CD8-positive, alpha-beta memory T cell (primary cell): Measurements from ENCODE around the gene ZNF664. TPM values are rescaled to one million over a fixed set of nuclear protein-coding genes. Genes with fewer than 3 reads are reported as not detected.

Source experiments
- CTCF ChIA-PET: fragments of 350-600 bp; sonication (Branson Sonifier 250); formaldehyde crosslinking; loops from one replicate; lab custom pipeline; 2021; ENCODE audit warnings: antibody characterized with exemption; lab: Charles Lee
- POLR2A ChIA-PET: fragments of 350-600 bp; sonication (Branson Sonifier 250); formaldehyde crosslinking; loops from one replicate; lab custom pipeline; 2021; ENCODE audit warnings: antibody characterized with exemption; lab: Charles Lee
- DNase-seq, 5 donors: peaks; one replicate each; pipeline versions ENCODE4 v3.0.0 to v3.0.0-alpha.2; 2020 to 2022; ENCODE audit warnings: mixed read lengths in 1 of 5
- H3K27ac ChIP-seq: one replicate; pipeline ENCODE4 v1.7.0; 2013; ENCODE audit warnings: low read depth, mild to moderate bottlenecking, low read length, moderate library complexity
- H3K27me3 ChIP-seq: 2 replicates; pipeline ENCODE4 v1.7.0; 2013; ENCODE audit warnings: low read length, mild to moderate bottlenecking; ENCODE audit not compliant: insufficient read depth, poor library complexity, severe bottlenecking
- H3K36me3 ChIP-seq: 2 replicates; pipeline ENCODE4 v1.7.0; 2013; ENCODE audit warnings: mild to moderate bottlenecking, low read length, moderate library complexity; ENCODE audit not compliant: insufficient read depth
- H3K4me1 ChIP-seq: 2 replicates; pipeline ENCODE4 v1.7.0; 2013; ENCODE audit warnings: mild to moderate bottlenecking, low read length, moderate library complexity; ENCODE audit not compliant: insufficient read depth
- H3K4me3 ChIP-seq: 2 replicates; pipeline ENCODE4 v1.7.0; 2013; ENCODE audit warnings: mild to moderate bottlenecking, low read length
- H3K9me3 ChIP-seq: 2 replicates; pipeline ENCODE4 v1.7.0; 2013; ENCODE audit warnings: mild to moderate bottlenecking, low read length
- H3K27ac Mint-ChIP-seq, 8 donors: one replicate each; pipeline ENCODE4 v1.8.0; 2020 to 2021; ENCODE audit warnings: mixed read lengths in 8 of 8, mild to moderate bottlenecking in 6 of 8, inconsistent platforms in 3 of 8, moderate library complexity in 3 of 8
- H3K27me3 Mint-ChIP-seq, 2 donors: one replicate each; pipeline ENCODE4 v1.8.0; 2020 to 2021; ENCODE audit warnings: mixed read lengths in 2 of 2, mild to moderate bottlenecking in 1 of 2, moderate library complexity in 1 of 2
- H3K36me3 Mint-ChIP-seq, 3 donors: one replicate each; pipeline ENCODE4 v1.8.0; 2020 to 2021; ENCODE audit warnings: mixed read lengths in 3 of 3, inconsistent platforms in 1 of 3, mild to moderate bottlenecking in 1 of 3
- H3K4me1 Mint-ChIP-seq, 3 donors: one replicate each; pipeline ENCODE4 v1.8.0; 2020 to 2021; ENCODE audit warnings: mixed read lengths in 3 of 3, inconsistent platforms in 1 of 3, mild to moderate bottlenecking in 1 of 3
- H3K4me3 Mint-ChIP-seq, 7 donors: one replicate each; pipeline ENCODE4 v1.8.0; 2020 to 2021; ENCODE audit warnings: mixed read lengths in 7 of 7, mild to moderate bottlenecking in 6 of 7, moderate library complexity in 4 of 7, inconsistent platforms in 2 of 7
- H3K9me3 Mint-ChIP-seq, 5 donors: one replicate each; pipeline ENCODE4 v1.8.0; 2020 to 2022; ENCODE audit warnings: mixed read lengths in 5 of 5, mild to moderate bottlenecking in 3 of 5, moderate library complexity in 2 of 5, inconsistent platforms in 1 of 5
- polyA plus RNA-seq: library from polyadenylated mRNA; unstranded; fragments of 300-500 nt; fragmentation: Illumina TruSeq; gene quantifications from one replicate; pipeline ENCODE4 v1.2.3, GENCODE V29; 2021
- total RNA-seq, 2 experiments: library from RNA; stranded (reverse); gene quantifications; one replicate each; pipeline ENCODE4 v1.2.3, GENCODE V29; 2021

The ZNF664 gene
- total and polyA plus RNA-seq, 3 experiments from 2014 or later, result 10.8 to 75.8 (median 73.0) TPM

DNA sequence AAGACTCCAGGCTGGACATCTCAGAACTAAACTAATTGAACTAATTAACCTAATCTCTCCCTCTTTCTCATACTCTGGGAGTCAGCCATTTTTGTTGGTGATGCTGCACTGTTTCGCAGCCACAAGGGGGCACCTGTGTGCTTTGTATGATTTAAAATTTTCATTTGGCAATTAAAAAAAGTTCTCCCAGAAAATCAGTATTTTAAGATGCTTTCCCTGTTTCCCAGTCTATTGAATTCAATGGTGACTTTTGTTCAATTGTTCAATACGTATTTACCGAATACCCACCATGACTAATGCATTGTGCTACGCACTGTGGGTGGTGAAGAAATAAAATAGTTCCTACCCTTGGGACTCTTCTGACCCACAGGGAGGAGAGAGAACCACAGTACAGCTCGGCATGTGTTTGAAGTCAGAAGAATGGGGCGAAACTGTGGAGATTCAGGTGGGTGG lies 63.7 kb downstream of the ZNF664 start:
- CTCF ChIA-PET, result interaction anchor here (1.1 to 2.7 kb wide), 3 partner anchors 310 to 735 kb away, joined by 4 to 28 read pairs (median 18); no protein-coding TSS in a partner anchor

DNA sequence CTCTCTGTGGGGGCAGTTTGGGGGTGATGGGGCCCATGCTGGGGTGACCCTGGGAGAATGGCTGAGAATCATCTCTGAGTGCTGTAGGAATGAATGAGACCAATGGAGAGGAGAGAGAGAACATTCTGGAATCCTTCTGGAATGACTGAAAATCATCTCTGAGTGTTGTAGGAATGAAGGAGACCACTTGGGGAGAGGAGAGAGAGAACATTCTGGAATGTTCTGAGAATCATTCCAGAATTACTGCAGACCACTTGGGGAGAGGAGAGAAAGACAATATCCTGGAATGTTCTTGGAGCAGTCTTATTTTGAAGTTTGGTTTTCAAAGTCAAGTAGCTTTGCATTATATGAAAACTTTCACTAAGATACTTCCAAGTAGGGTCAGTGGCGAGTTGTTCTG lies 64.3 kb downstream of the ZNF664 start:
- Histone ChIP-seq H3K4me3 (no peak overlapping the region), H3K36me3 (no peaks in the 10 kb centered on the region), H3K4me1 (no peaks in the 10 kb centered on the region), H3K27ac (no peak overlapping the region), H3K9me3 (no peaks in the 10 kb centered on the region), H3K27me3 (no peaks in the 10 kb centered on the region)
- Mint-ChIP-seq H3K27me3 (peaks cover 4 to 6% of the 10 kb centered on the region in 2 donors), H3K4me1 (no peaks in the 10 kb centered on the region), H3K36me3 (peaks cover 0 to 2% (median 0%) of the 10 kb centered on the region in 3 donors), H3K4me3 (no peak overlapping the region), H3K9me3 (no peaks in the 10 kb centered on the region), H3K27ac (no peak overlapping the region)
- ChIA-PET POLR2A (no interaction called here), CTCF (interaction anchor here (1.5 to 2.7 kb wide), 3 partner anchors 12 to 734 kb away, joined by 3 to 28 read pairs (median 18); no protein-coding TSS in a partner anchor)
- DNase-seq, result no peak

More for the DNA sequence above, 63.7 kb downstream of the ZNF664 start:
- Mint-ChIP-seq H3K27ac (no peak overlapping the region), H3K4me3 (no peak overlapping the region), H3K9me3 (no peaks in the 10 kb centered on the region), H3K36me3 (peaks cover 0 to 2% (median 0%) of the 10 kb centered on the region in 3 donors), H3K27me3 (peaks cover 4 to 6% of the 10 kb centered on the region in 2 donors), H3K4me1 (no peaks in the 10 kb centered on the region)
- DNase-seq, result peak; percentile 14 to 56 (median 23)
- POLR2A ChIA-PET, result no interaction called here
- H3K4me1 ChIP-seq, result no peaks in the 10 kb centered on the region
- H3K36me3 ChIP-seq, result no peaks in the 10 kb centered on the region
- H3K27ac ChIP-seq, result no peak overlapping the region
- no peaks in the 10 kb centered on the region for H3K9me3 ChIP-seq
- no peaks in the 10 kb centered on the region for H3K27me3 ChIP-seq
- H3K4me3 ChIP-seq, result no peak overlapping the region

DNA sequence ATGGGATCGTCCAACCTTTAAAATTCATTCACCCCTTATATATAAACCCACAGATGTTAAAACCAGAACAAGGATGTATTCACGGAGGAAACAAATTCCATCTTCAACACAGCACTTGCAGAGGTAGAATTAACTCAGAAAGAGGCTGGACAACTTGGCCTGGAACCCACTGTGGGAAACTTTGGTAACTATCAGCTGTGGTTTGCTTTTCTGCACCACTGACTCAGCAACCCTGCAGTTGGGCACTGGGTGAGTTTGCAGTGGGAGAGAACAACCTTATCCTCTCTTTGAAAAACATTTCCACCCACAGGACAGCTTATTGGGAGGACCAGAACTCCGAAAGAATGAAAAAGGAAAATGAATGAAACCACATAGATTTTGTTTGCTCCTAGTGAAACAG lies 66.3 kb downstream of the ZNF664 start:
- Mint-ChIP-seq H3K4me3 (no peak overlapping the region), H3K9me3 (no peaks in the 10 kb centered on the region), H3K27ac (no peak overlapping the region), H3K4me1 (no peaks in the 10 kb centered on the region), H3K36me3 (peaks cover 0 to 2% (median 0%) of the 10 kb centered on the region in 3 donors), H3K27me3 (peaks cover 4 to 10% of the 10 kb centered on the region in 2 donors)
- Histone ChIP-seq H3K36me3 (no peaks in the 10 kb centered on the region), H3K27me3 (no peaks in the 10 kb centered on the region), H3K27ac (no peak overlapping the region), H3K4me3 (no peak overlapping the region), H3K4me1 (no peaks in the 10 kb centered on the region), H3K9me3 (no peaks in the 10 kb centered on the region)
- DNase-seq, result no peak
- CTCF ChIA-PET, result no interaction called here
- POLR2A ChIA-PET, result no interaction called here

DNA sequence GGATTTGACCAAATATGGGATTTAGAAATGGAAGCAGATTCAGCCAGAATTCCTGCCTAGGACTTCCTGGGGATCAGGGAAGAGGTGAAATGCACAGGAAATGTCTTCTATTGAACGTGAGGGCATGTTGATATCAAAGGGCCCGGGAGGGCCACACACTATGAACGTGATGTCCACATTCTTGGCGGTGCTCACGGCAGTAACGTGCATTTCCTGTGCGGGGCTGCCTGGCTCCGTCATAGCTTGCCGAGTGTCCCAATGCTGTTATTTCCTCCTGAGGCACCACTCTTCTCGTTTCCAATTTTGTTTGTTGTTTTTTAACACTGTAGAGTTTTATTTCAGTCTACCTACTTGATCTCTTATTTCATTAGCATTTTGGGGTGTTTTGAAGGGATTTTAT lies 67.3 kb downstream of the ZNF664 start:
- ChIA-PET CTCF (no interaction called here), POLR2A (no interaction called here)
- H3K9me3 ChIP-seq, result no peaks in the 10 kb centered on the region

GRCh38 chr12:124040737-124041136 lies 67.7 kb downstream of the ZNF664 start:
- Mint-ChIP-seq H3K4me1 (no peaks in the 10 kb centered on the region), H3K4me3 (no peak overlapping the region), H3K27ac (no peak overlapping the region), H3K9me3 (no peaks in the 10 kb centered on the region), H3K36me3 (peaks cover 0 to 2% (median 0%) of the 10 kb centered on the region in 3 donors), H3K27me3 (peaks cover 4 to 11% of the 10 kb centered on the region in 2 donors)
- no peak overlapping the region for H3K4me3 ChIP-seq
- no peaks in the 10 kb centered on the region for H3K4me1 ChIP-seq
- CTCF ChIA-PET, result interaction anchor here (0.6 kb wide), 1 partner anchor 28 kb away, joined by 3 read pairs; no protein-coding TSS in a partner anchor
- H3K27ac ChIP-seq, result no peak overlapping the region
- POLR2A ChIA-PET, result no interaction called here
- no peaks in the 10 kb centered on the region for H3K36me3 ChIP-seq
- H3K9me3 ChIP-seq, result no peaks in the 10 kb centered on the region
- DNase-seq, result no peak
- no peaks in the 10 kb centered on the region for H3K27me3 ChIP-seq

More for the DNA sequence above, 67.3 kb downstream of the ZNF664 start:
- Mint-ChIP-seq H3K36me3 (peaks cover 0 to 2% (median 0%) of the 10 kb centered on the region in 3 donors), H3K4me1 (no peaks in the 10 kb centered on the region), H3K27me3 (peaks cover 4 to 11% of the 10 kb centered on the region in 2 donors), H3K4me3 (no peak overlapping the region), H3K9me3 (no peaks in the 10 kb centered on the region), H3K27ac (no peak overlapping the region)
- no peak for DNase-seq
- Histone ChIP-seq H3K4me3 (no peak overlapping the region), H3K36me3 (no peaks in the 10 kb centered on the region), H3K4me1 (no peaks in the 10 kb centered on the region), H3K27me3 (no peaks in the 10 kb centered on the region), H3K27ac (no peak overlapping the region)

DNA sequence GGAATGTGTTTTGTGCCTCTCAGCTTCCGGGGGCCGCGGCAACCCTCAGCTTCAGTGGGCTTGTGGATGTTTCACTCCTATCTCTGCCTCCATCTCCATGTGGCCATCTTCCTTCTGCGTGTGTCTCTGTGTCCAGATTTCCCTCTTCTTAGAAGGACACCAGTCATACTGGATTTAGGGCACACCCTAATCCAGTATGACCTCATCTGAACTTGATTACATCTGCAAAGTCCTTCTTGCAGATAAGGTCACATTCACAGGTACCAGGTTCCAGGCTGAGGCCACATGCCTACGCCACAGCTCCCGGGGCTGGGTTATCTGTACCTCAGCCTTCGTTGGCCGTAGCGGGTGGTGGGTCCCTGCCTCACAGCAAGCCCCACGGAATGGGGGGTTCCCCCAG lies 68.9 kb downstream of the ZNF664 start:
- ChIA-PET POLR2A (no interaction called here), CTCF (no interaction called here)
- Histone ChIP-seq H3K4me1 (no peaks in the 10 kb centered on the region), H3K9me3 (no peaks in the 10 kb centered on the region), H3K27ac (no peak overlapping the region), H3K36me3 (no peaks in the 10 kb centered on the region), H3K27me3 (no peaks in the 10 kb centered on the region), H3K4me3 (no peak overlapping the region)
- DNase-seq, result no peak
- Mint-ChIP-seq H3K27ac (no peak overlapping the region), H3K9me3 (peaks cover 2 to 9% (median 5%) of the 10 kb centered on the region in 5 donors), H3K4me1 (no peaks in the 10 kb centered on the region), H3K27me3 (peaks cover 4 to 11% of the 10 kb centered on the region in 2 donors), H3K4me3 (no peak overlapping the region), H3K36me3 (peaks cover 0 to 5% (median 2%) of the 10 kb centered on the region in 3 donors)

GRCh38 chr12:124044021-124044420 lies 71.0 kb downstream of the ZNF664 start:
- Mint-ChIP-seq H3K27me3 (peaks cover 3 to 8% of the 10 kb centered on the region in 2 donors), H3K36me3 (peaks cover 2 to 23% (median 3%) of the 10 kb centered on the region in 3 donors), H3K4me3 (peak overlapping the region in 1 of 7 donors; percentile 2), H3K27ac (peak overlapping the region in 1 of 8 donors; percentile 47), H3K9me3 (peaks cover 10 to 24% (median 22%) of the 10 kb centered on the region in 5 donors), H3K4me1 (no peaks in the 10 kb centered on the region)
- Histone ChIP-seq H3K27me3 (no peaks in the 10 kb centered on the region), H3K27ac (no peak overlapping the region), H3K36me3 (no peaks in the 10 kb centered on the region), H3K9me3 (no peaks in the 10 kb centered on the region), H3K4me3 (no peak overlapping the region), H3K4me1 (no peaks in the 10 kb centered on the region)
- no peak for DNase-seq
- CTCF ChIA-PET, result interaction anchor here (0.7 to 1.4 kb wide), 3 partner anchors 19 to 1711 kb away, joined by 3 to 6 read pairs (median 3); no protein-coding TSS in a partner anchor
- POLR2A ChIA-PET, result no interaction called here

DNA sequence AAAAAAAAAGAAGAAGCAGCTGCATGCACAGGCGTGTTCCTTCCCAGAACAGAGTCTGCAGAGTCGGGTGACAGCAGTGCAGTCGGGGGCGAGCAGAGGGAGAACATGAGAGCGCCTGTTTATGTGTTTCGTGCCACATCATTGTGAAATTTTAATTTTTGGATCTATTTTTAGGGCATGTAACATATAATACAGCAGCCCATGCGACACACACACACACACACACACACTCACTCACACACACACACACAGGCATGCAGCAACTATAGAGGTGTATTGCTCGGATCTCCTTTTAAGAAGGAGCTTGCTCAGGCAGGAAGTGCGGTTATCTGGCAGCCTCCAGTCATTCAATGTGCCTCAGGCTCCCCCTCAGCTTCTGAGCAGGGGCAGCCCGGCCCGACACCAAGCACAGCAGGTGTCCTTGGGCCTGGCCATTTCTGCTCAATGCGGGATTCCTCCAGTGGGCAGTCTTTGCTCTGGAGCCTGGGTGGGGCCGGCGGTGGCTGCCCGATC lies 71.8 kb downstream of the ZNF664 start:
- Histone ChIP-seq H3K9me3 (no peaks in the 10 kb centered on the region), H3K27ac (no peak overlapping the region), H3K27me3 (no peaks in the 10 kb centered on the region), H3K36me3 (no peaks in the 10 kb centered on the region), H3K4me1 (no peaks in the 10 kb centered on the region), H3K4me3 (no peak overlapping the region)
- H3K27me3 Mint-ChIP-seq, result peaks cover 3 to 8% of the 10 kb centered on the region in 2 donors
- peaks cover 2 to 27% (median 3%) of the 10 kb centered on the region in 3 donors for H3K36me3 Mint-ChIP-seq
- no peak overlapping the region for H3K27ac Mint-ChIP-seq
- peaks cover 13 to 27% (median 22%) of the 10 kb centered on the region in 5 donors for H3K9me3 Mint-ChIP-seq
- POLR2A ChIA-PET, result no interaction called here
- H3K4me1 Mint-ChIP-seq, result no peaks in the 10 kb centered on the region
- CTCF ChIA-PET, result interaction anchor here (0.7 kb wide), 1 partner anchor 1712 kb away, joined by 3 read pairs; no protein-coding TSS in a partner anchor
- DNase-seq, result peak in 1 of 5 donors; percentile 39
- no peak overlapping the region for H3K4me3 Mint-ChIP-seq
